H1 (cell line): ENCODE measurements around the gene ZNF805. TPM values are rescaled to one million over a fixed set of nuclear protein-coding genes. Genes with fewer than 3 reads are reported as not detected.
"Not testable (repeated sequence)": the region's sequence is repeated elsewhere in the genome, so short reads cannot be mapped to it uniquely, and the experiment has no call there.

Experiments used
- CTCF ChIA-PET: fragments of 300-600 bp; sonication (Branson Sonifier 250); formaldehyde crosslinking; loops from one replicate; lab custom pipeline; 2021; ENCODE audit not compliant: partially characterized antibody; lab: Charles Lee
- POLR2A ChIA-PET: fragments of 300-600 bp; sonication (Branson Sonifier 250); formaldehyde crosslinking; loops from one replicate; lab custom pipeline; 2021; ENCODE audit warnings: inconsistent platforms; ENCODE audit not compliant: partially characterized antibody; lab: Charles Lee
- DNase-seq, 2 experiments: peaks; one replicate each; pipeline versions ENCODE4 v3.0.0 to v3.0.0-alpha.2; 2010 to 2022; ENCODE audit warnings: low spot score in 2 of 2, low read depth in 1 of 2, mixed read lengths in 1 of 2
- FAIRE-seq: peaks from 2 replicates; lab custom pipeline; 2011; peaks lifted over from hg19 to GRCh38; lab: Jason Lieb, UNC
- H2AFZ ChIP-seq: 2 replicates; pipeline ENCODE4 v1.8.1; 2012; ENCODE audit warnings: low read length, inconsistent platforms
- H2AK5ac ChIP-seq: 2 replicates; pipeline ENCODE4 v1.6.1; 2013; ENCODE audit warnings: low read depth, low read length
- H2BK120ac ChIP-seq: replicated peaks from 2 replicates; pipeline ENCODE3; 2013; ENCODE audit warnings: low read depth, low read length, inconsistent platforms
- H2BK12ac ChIP-seq: 2 replicates; pipeline ENCODE4 v1.6.1; 2013; ENCODE audit warnings: low read depth, low read length
- H2BK15ac ChIP-seq: 2 replicates; pipeline ENCODE4 v1.6.1; 2013; ENCODE audit warnings: low read length
- H2BK20ac ChIP-seq: 2 replicates; pipeline ENCODE4 v1.6.1; 2013; ENCODE audit warnings: low read length
- H2BK5ac ChIP-seq: 2 replicates; pipeline ENCODE4 v1.6.1; 2013; ENCODE audit warnings: low read depth, low read length
- H3K14ac ChIP-seq: 2 replicates; pipeline ENCODE4 v1.6.1; 2013; ENCODE audit warnings: inconsistent platforms; ENCODE audit not compliant: insufficient read length
- H3K18ac ChIP-seq: 2 replicates; pipeline ENCODE4 v1.6.1; 2013; ENCODE audit warnings: low read length; ENCODE audit errors: extremely low read depth
- H3K23ac ChIP-seq: 2 replicates; pipeline ENCODE4 v1.6.1; 2013; ENCODE audit warnings: inconsistent platforms; ENCODE audit not compliant: insufficient read length
- H3K23me2 ChIP-seq: 2 replicates; pipeline ENCODE4 v1.6.1; 2013; ENCODE audit warnings: low read depth, low read length
- H3K27ac ChIP-seq: 2 replicates; pipeline ENCODE4 v1.6.1; 2011; ENCODE audit warnings: low read depth, low read length, inconsistent platforms
- H3K27me3 ChIP-seq, 4 experiments: replicated peaks in 1 of 4; 1 replicate in 1 of 4; 2 replicates in 3 of 4; pipeline versions ENCODE4 v1.6.1 to v1.8.1; 2011 to 2013; ENCODE audit warnings: low read length in 3 of 4, mild to moderate bottlenecking in 3 of 4, inconsistent platforms in 2 of 4, mixed read lengths in 2 of 4, moderate library complexity in 1 of 4; ENCODE audit not compliant: control insufficient read depth in 3 of 4, insufficient read depth in 3 of 4; ENCODE audit errors: extremely low read depth in 1 of 4
- H3K36me3 ChIP-seq, 4 experiments: 2 replicates each; pipeline versions ENCODE4 v1.6.1 to v1.8.1; 2011 to 2013; ENCODE audit warnings: mild to moderate bottlenecking in 4 of 4, low read length in 3 of 4, moderate library complexity in 2 of 4, control low read depth in 1 of 4, inconsistent platforms in 1 of 4; ENCODE audit not compliant: insufficient read depth in 4 of 4, control insufficient read depth in 2 of 4
- H3K4ac ChIP-seq: replicated peaks from 2 replicates; pipeline ENCODE3; 2013; ENCODE audit warnings: low read length, low read depth, mixed read lengths, inconsistent platforms; ENCODE audit not compliant: insufficient read length
- H3K4me1 ChIP-seq, 4 experiments: replicated peaks in 1 of 4; 1 replicate in 1 of 4; 2 replicates in 3 of 4; pipeline versions ENCODE4 v1.6.1 to v1.8.1; 2011 to 2013; ENCODE audit warnings: low read length in 3 of 4, inconsistent platforms in 2 of 4, mixed read lengths in 1 of 4; ENCODE audit not compliant: insufficient read depth in 4 of 4, control insufficient read depth in 3 of 4
- H3K4me2 ChIP-seq, 2 experiments: 2 replicates each; pipeline versions ENCODE4 v1.6.1 to v1.8.1; 2011 to 2013; ENCODE audit warnings: low read depth in 2 of 2, low read length in 2 of 2, control low read depth in 1 of 2, inconsistent platforms in 1 of 2, mild to moderate bottlenecking in 1 of 2; ENCODE audit not compliant: insufficient read depth in 1 of 2
- H3K4me3 ChIP-seq, 4 experiments: fragments of 200-600, 300-600 bp in 1 of 4; sonication (generic), shearing (Covaris generic), sonication (Bioruptor Twin) in 1 of 4; 2 replicates each; pipeline versions ENCODE4 v1.5.1 to v1.8.1; 2011 to 2016; ENCODE audit warnings: low read length in 4 of 4, low read depth in 3 of 4, control low read depth in 2 of 4, inconsistent platforms in 2 of 4, mild to moderate bottlenecking in 2 of 4, mixed read lengths in 1 of 4, moderate library complexity in 1 of 4; ENCODE audit not compliant: insufficient read depth in 2 of 4; ENCODE audit errors: extremely low read depth in 1 of 4
- H3K56ac ChIP-seq: replicated peaks from 2 replicates; pipeline ENCODE3; 2013; ENCODE audit warnings: low read depth, mild to moderate bottlenecking, mixed read lengths, low read length, inconsistent platforms; ENCODE audit not compliant: insufficient read length
- H3K79me1 ChIP-seq: 2 replicates; pipeline ENCODE4 v1.6.1; 2013; ENCODE audit warnings: low read depth, low read length, control low read depth
- H3K79me2 ChIP-seq, 2 experiments: 2 replicates each; pipeline versions ENCODE4 v1.6.1 to v1.8.1; 2012 to 2013; ENCODE audit warnings: low read length in 2 of 2, mild to moderate bottlenecking in 2 of 2, inconsistent platforms in 1 of 2; ENCODE audit not compliant: insufficient read depth in 2 of 2, control insufficient read depth in 1 of 2
- H3K9ac ChIP-seq, 4 experiments: replicated peaks in 1 of 4; 1 replicate in 1 of 4; 2 replicates in 3 of 4; pipeline versions ENCODE4 v1.6.1 to v1.8.1; 2011 to 2013; ENCODE audit warnings: low read depth in 3 of 4, low read length in 3 of 4, control low read depth in 2 of 4, mild to moderate bottlenecking in 2 of 4, moderate library complexity in 2 of 4, inconsistent platforms in 1 of 4; ENCODE audit errors: extremely low read depth in 1 of 4
- H3K9me3 ChIP-seq, 2 experiments: 2 replicates each; pipeline versions ENCODE4 v1.6.1 to v1.8.1; 2012 to 2013; ENCODE audit warnings: mild to moderate bottlenecking in 2 of 2, moderate library complexity in 2 of 2, control low read depth in 1 of 2, inconsistent platforms in 1 of 2, low read depth in 1 of 2, low read length in 1 of 2, mixed read lengths in 1 of 2; ENCODE audit not compliant: insufficient read depth in 2 of 2
- H4K20me1 ChIP-seq, 2 experiments: replicated peaks in 1 of 2; 2 replicates each; pipeline versions ENCODE3 to v1.8.1; 2011 to 2013; ENCODE audit warnings: inconsistent platforms in 2 of 2, low read length in 2 of 2, mild to moderate bottlenecking in 1 of 2; ENCODE audit not compliant: insufficient read depth in 2 of 2, control insufficient read depth in 1 of 2
- H4K5ac ChIP-seq: 2 replicates; pipeline ENCODE4 v1.6.1; 2013; ENCODE audit warnings: low read length, low read depth, mixed read lengths, inconsistent platforms; ENCODE audit not compliant: insufficient read length
- H4K8ac ChIP-seq: 2 replicates; pipeline ENCODE4 v1.8.0; 2013; ENCODE audit warnings: mild to moderate bottlenecking, moderate library complexity, low read length, inconsistent platforms; ENCODE audit not compliant: insufficient read depth; ENCODE audit errors: extremely low read depth
- H4K91ac ChIP-seq: replicated peaks from 2 replicates; pipeline ENCODE3; 2013; ENCODE audit warnings: low read length, mixed read lengths, inconsistent platforms; ENCODE audit not compliant: insufficient read length
- GTF2F1 ChIP-seq: IDR thresholded peaks from 2 replicates; pipeline ENCODE4 v1.6.1; 2012; ENCODE audit warnings: low read depth, low read length, improper control_type of control experiment, borderline replicate concordance
- NRF1 ChIP-seq: IDR thresholded peaks from 2 replicates; pipeline ENCODE4 v1.6.1; 2011; ENCODE audit warnings: mild to moderate bottlenecking, low read depth, low read length, improper control_type of control experiment
- SIRT6 ChIP-seq: IDR thresholded peaks from one replicate; pipeline ENCODE4 v1.7.1; 2012; ENCODE audit warnings: low read length, inconsistent platforms
- SP1 ChIP-seq: IDR thresholded peaks from 2 replicates; pipeline ENCODE4 v1.6.1; 2011; ENCODE audit warnings: low read depth, low read length
- SP4 ChIP-seq: IDR thresholded peaks from 2 replicates; pipeline ENCODE4 v1.6.1; 2012; ENCODE audit warnings: low read length, inconsistent platforms
- WGBS, 2 experiments: shearing (Covaris generic) in 1 of 2; methylation state at CpG; one replicate each; pipeline versions ENCODE4 v1.1.6 to v1.1.7; 2013 to 2015; ENCODE audit warnings: low lambda C conversion rate in 2 of 2, mixed read lengths in 2 of 2, inconsistent platforms in 1 of 2, low coverage in 1 of 2, missing lambda C conversion rate in 1 of 2; ENCODE audit not compliant: insufficient replicate concordance in 2 of 2, insufficient coverage in 1 of 2, insufficient read length in 1 of 2; ENCODE audit errors: extremely low coverage in 1 of 2, missing lambda C conversion rate in 1 of 2; 5-methylcytosine and 5-hydroxymethylcytosine counted together
- polyA plus RNA-seq, 7 experiments: library from polyadenylated mRNA; depleted of rRNA in 3 of 7; stranded (reverse) in 5 of 7; unstranded in 2 of 7; fragments of >200 nt in 5 of 7; fragments of 200-250 nt in 2 of 7; gene quantifications; 1 replicate in 5 of 7; 2 replicates in 1 of 7; 4 replicates in 1 of 7; pipeline versions ENCODE4 v1.2.1 to v1.2.3, GENCODE V29; 2011 to 2013; ENCODE audit warnings: missing spikeins in 2 of 7, mixed read lengths in 2 of 7
- total RNA-seq: library from RNA; stranded (reverse); fragmentation: NEBNext Ultra II Directional; extraction: Animal tissue kit (Norgen Biotek cat#: 25700); gene quantifications from 2 replicates; pipeline ENCODE4 v1.2.1, GENCODE V29; 2021
- TF ChIP-seq, protein P1 (sequence below): IDR thresholded peaks from 2 replicates; pipeline ENCODE4 v1.6.1; 2012; ENCODE audit warnings: inconsistent platforms

ZNF805 gene
- total and polyA plus RNA-seq, 2 of the 8 experiments (the other 6 are each of a cell fraction or from before 2014, with no cell fraction given): 2.3 to 14.8 TPM

DNA sequence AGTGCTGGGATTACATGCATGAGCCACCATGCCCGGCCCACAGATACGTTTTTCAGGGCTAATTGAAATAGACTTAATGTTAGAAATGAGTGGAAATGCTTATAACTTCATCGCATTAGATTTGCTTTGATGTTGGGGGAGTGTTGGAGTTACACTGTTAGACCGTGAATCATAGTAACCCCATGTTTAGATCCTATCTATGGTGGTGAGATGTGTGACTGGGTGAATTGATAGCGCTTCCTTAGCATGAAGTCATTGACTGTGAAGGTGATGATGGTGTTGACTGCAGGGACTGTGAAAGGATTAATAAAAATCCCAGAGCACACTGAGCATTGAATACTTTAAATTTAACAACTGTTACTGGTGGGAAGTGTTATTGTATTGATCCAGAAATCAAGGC is 47.4 kb upstream of the ZNF805 start (continued):
- TF ChIP-seq SIRT6 (no peak), NRF1 (no peak), SP4 (no peak), GTF2F1 (no peak), SP1 (no peak)
- TF ChIP-seq, protein P1, sequence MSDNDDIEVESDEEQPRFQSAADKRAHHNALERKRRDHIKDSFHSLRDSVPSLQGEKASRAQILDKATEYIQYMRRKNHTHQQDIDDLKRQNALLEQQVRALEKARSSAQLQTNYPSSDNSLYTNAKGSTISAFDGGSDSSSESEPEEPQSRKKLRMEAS: no peak

DNA sequence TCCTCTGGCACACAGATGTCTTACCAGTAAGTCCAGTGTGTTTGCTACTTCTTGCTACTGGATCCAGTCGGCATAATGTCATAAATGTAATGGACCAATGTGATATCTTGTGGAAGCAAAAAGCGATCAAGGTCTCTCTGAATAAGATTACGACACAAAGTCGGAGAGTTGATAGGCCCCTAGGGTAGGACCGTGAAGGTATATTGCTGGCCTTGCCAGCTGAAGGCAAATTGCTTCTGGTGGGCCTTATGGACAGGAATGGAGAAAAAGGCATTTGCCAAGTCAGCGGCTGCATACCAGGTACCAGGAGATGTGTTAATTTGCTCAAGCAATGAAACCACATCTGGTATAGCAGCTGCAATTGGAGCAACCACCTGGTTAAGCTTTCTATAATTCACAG is 42.6 kb upstream of the ZNF805 start:
- H2AFZ ChIP-seq, POLR2A ChIA-PET, DNase-seq, H2BK120ac ChIP-seq, H4K8ac ChIP-seq, H3K4me1 ChIP-seq, H3K79me1 ChIP-seq, H4K5ac ChIP-seq, H4K91ac ChIP-seq, H3K4ac ChIP-seq, H3K18ac ChIP-seq, H3K23me2 ChIP-seq, FAIRE-seq, H3K9ac ChIP-seq, H3K56ac ChIP-seq, H3K4me2 ChIP-seq, H3K23ac ChIP-seq, H2BK12ac ChIP-seq, H3K27ac ChIP-seq, H4K20me1 ChIP-seq, H2BK20ac ChIP-seq, H2BK15ac ChIP-seq, H2BK5ac ChIP-seq, H2AK5ac ChIP-seq, H3K14ac ChIP-seq, CTCF ChIA-PET, H3K4me3 ChIP-seq, H3K9me3 ChIP-seq, H3K27me3 ChIP-seq: not testable (repeated sequence)
- WGBS, 2 experiments: 97% methylated on average over 5 of the region's 6 CpGs; no CpG with 5 or more reads in 1 of the 2 experiments
- Histone ChIP-seq H3K79me2 (peaks cover 7 to 12% of the 10 kb centered on the region in 2 experiments; a peak in 3 of 4 replicates), H3K36me3 (peaks cover 0 to 38% (median 14%) of the 10 kb centered on the region in 4 experiments; a peak in 6 of 8 replicates)
